Stimulated activated naive CD4-positive, alpha-beta T cell treated with Interleukin-2 at 50 U/mL for 16 hours (primary cell): ENCODE data around the gene ASB6.
"Not testable (repeated sequence)": the region's sequence is repeated elsewhere in the genome, so short reads cannot be mapped to it uniquely, and the experiment has no call there.

Experiments
- DNase-seq: peaks from one replicate; lab custom pipeline; 2025; lab: John Stamatoyannopoulos, UW

ASB6 gene

DNA sequence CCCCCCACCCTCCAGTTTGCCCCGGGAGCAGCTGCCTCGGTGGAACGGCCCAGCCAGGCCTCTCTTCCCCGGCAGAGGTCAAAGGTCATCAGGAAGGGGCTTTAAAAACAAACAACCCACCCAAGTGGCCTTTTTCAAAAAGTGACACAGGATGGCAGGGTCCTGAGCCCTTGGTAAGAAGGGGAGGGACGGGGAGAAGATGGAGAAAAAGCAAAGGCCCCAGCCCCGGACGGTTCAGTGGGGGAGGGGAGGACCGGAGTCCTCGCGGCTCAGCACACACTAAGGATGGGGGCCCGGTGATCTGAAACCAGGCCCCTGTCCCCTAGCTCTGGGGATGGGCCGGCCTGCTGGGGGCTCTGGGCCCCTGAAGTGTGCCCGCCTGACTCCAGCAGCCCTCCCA lies 24.6 kb upstream of the ASB6 start:
- no peak for DNase-seq

DNA sequence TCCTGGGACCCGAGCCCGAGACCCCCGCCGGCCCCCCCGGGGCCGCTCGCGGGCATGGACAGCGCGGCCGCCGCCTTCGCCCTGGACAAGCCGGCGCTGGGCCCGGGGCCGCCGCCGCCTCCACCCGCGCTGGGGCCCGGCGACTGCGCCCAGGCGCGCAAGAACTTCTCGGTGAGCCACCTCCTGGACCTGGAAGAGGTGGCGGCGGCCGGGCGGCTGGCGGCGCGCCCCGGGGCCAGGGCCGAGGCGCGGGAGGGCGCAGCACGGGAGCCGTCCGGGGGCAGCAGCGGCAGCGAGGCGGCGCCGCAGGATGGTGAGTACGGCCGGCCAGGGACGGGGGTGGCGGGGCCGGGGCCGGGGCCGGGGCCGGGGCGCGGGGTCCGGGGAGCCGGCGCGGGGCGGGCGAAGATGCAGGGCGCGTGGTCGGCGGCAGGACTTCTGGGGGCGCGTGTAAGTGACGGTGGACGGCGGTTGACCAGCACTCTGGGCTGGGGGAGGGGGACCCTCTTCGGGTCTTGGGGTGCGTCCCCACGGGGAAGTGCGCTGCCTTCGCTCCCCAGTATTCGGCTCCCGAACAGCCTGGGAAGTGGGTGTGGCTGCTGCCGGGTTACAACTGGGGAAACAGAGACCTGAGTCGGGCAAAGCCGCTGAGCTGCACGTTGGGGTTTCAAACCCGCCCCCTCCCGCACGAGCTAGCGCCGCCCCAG lies 24.0 kb upstream of the ASB6 start:
- DNase-seq, result no peak

DNA sequence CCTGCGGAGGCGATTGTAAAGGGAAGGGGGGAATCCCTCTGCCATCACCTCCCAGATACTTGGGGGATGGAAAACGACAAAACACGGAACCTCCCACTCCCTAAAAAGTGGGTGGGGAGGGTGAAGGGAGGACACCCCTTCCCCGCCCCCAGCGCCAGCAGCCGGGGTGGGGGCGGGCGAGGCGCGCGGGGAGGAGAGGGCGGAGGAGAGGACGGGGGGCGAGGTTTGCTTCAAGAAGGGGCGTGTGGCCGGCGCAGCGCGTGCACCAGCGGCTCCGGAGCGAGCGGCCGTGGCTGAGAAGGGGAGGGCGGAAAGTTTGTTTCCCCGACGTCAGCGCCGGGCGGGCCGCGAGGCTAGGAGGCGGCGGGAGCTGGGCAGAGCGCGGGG lies 23.4 kb upstream of the ASB6 start, which contains the start of gene PRRX2:
TSS of gene PRRX2 (plus strand) at position 259 of the 387 bp plus-strand sequence. CDS start 221 bp downstream, outside the sequence.
- peak; percentile 11 for DNase-seq

DNA sequence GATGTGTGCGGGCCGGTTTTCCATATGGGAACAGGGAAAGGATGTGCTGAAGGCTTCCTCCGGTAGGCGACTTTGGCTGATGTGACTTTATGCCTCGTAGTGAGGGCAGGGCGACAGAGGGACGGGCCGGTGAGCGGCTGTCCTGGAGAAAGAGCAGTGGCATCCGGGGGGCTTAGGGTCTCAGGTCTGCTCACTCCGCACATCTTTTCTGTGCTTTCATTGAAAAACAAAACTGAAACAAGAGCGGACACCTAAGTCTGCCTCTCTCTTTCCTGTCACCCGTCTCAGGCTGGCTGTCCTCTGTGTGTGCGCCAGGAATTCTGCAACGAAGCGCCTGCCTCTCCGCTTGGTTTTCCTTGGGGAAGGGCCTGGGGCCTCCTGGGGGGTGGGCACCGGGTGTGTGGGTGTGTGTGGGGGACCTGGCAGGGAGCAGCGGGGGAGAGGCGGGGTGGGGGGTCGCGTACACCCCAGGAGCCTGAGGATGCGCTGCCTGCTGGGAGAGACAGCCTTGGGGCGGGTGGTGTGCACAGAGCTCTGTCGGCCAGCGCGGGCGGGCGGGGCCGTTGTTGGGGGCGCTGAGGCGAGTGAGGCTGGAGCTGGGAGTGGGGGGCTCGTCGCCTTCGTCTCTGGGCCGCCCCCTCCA lies 22.9 kb upstream of the ASB6 start:
- DNase-seq, result no peak

DNA sequence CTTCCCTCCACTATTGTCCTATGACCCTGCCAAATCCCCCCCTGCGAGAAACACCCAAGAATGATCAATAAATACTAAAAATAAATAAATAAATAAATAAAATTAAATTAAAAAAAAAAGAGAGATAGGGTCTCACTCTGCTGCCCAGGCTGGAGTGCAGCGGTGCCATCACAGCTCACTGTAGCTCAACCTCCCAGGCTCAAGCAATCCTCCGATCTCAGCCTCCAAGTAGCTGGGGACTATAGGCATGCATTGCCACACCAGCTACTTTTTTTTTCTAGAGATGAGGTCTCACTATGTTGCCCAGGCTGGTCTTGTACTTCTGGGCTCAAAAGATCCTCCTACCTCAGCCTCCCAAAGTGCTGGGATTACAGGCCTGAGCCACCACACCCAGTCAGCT lies 20.3 kb upstream of the ASB6 start:
- not testable (repeated sequence) for DNase-seq

DNA sequence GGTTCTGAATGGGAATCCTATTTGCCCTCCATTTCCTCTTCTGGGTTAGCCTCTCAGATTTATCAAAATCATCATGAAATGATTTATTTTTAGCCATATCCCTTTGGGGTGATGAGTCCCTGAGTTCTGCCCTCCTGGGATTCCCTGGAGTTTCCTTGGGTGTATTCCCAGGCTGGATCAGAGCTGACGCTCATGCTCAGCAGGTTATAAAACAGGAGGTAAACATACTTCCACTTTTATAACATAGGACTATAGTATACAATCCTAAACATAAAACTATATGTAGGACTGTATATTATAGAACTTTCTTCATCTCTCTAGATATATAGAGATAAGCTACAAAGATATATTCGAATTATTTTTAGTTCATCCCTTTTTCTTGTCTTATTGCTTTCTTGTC lies 19.1 kb upstream of the ASB6 start:
- no peak for DNase-seq

DNA sequence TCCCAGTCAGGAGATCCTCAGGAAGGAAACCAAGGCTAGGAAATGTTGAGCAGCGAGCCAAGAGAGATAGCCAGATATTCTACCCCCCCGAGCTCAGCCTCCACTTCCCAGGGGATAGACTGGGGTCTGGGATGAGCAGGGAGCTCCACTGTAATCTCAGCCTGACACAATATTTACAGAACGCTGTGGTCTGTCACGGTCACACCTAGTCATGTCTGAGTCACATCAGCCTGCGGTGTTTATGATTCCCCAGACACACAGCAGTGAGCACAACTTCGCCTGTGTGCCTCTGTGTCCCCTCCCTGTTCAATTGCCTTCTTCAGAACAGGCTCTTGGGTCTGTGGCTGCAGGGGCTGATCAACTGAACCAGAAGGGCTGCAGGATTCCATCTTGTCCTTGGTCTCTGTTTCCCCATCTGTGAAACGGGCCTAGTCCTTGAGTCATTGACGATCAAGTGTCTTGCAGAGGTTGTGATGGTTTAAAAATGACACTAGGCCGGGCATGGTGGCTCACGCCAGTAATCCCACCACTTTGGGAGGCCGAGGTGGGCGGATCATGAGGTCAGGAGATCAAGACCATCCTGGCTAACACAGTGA lies 14.9 kb upstream of the ASB6 start:
- no peak for DNase-seq

DNA sequence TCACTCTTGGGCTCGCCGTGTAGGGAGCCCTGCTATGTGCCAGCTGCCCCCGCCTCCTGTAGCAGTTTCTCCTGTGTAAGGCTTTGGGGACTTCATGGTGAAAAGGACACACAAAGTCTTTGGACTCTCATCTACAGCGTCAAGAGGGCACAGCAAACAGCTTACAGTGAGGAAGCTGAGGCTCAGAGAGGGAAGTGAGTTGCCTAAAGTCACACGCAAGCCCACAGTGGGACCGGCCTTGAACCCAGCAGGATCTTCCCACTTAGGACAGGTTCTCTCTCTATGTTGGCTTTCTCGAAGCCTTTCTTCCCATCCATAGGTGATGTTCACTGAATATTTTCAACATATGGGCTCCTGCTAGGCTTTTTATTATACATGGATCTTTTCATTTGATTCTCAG lies 13.7 kb upstream of the ASB6 start:
- DNase-seq, result no peak

DNA sequence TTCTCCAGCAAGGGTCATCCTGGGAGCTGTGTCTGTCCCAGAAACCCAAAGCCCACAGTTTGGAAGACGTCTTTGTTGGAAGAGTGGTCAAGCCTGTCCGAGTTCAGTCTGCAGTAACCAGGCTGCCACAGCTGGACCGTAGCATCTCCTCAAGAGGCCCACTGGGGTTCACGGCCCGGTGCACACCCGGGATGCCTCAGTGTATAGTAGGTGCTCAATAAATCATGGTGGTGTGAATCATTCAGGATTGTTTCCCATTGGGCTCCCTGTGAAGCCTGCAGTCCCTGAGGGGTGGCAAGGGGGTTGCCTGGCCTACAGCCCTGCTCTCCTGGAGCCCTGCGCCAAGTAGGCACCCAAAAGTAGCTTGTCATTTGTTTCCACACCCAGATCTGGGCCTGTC lies 13.2 kb upstream of the ASB6 start:
- DNase-seq, result no peak

DNA sequence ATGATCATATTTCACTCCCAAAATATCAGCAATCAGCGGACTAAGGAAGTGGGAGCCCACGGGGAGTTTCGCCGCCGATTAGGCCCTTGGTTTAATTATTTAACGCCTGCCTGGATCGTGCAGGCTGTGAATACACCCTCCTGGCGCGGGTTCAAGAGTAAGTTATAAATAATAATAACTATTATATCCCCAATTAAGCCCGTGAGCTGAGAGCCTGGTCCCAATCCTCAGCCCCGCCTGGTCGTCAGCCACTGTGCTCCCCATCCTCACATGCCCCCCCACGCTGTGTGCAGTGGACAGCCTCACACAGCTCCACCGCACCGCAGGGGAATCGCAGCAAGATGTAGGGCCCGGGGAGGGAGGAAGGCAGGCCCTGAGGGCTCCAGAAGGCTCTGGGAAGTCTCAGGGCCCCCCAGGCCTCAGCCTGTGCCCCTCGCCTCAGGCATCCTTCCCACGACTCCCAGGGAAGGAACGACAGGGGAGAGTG lies 12.6 kb upstream of the ASB6 start:
- DNase-seq, result no peak

DNA sequence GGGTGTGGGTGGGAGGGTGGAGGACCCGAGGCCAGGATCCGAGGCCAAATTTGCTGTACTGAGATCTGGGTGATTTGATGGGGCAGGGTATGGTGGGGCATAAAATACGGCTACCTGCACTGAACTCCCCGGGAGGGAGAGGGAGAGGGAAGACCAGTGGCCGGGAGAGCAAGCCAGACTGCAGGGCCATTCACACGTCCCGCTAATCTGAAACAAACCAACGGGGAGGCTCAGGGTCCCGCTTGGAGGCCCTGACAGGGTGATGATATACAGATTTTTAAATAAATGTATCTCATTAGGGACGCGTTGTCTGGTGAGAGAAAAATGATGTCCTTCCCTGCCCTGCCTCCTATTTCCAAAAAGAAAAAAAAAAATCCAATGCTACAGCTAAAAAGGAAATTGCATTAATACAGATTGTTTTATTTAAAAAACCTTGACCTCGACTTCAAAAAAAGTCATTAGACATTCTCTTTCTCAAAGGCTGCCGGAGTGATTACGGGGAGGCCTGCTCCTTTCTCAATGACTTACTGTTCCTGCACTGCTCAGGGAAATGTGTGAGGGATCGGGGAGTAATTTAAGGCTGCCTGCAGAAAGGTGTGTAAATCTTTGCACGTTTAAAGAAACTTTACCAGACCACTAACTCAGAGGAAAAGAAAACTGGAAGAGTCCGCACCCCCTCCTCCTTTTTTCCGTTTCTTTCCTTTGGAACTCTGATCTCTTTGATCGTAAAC lies 12.0 kb upstream of the ASB6 start:
- no peak for DNase-seq

DNA sequence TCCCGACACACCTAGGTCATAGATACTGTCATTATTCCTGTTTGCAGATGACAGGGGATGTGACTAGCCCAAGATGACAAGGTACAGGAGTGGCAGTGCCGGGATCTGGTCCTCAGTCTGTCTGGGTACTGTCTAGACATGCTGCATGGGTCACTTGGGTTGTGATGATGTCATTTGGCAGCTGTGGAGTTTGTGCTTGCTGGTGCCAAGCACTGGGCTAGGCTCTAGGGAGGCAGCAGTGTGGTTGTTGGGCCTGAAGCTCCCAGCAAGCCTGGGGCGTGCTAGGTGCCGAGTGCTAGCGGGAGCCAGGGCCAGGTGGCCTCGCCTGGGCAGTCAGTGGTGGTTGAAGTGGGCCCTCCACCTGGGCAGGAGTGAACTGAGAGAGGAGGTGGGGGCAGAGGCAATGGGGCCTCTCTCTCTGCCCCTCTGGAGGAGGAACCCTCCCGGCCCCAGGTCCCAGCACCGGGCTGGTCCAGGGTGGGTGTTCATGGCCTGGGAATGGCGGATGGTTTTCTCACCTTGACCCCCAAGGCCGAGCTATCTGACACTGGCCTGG lies 8.8 kb upstream of the ASB6 start:
- no peak for DNase-seq

DNA sequence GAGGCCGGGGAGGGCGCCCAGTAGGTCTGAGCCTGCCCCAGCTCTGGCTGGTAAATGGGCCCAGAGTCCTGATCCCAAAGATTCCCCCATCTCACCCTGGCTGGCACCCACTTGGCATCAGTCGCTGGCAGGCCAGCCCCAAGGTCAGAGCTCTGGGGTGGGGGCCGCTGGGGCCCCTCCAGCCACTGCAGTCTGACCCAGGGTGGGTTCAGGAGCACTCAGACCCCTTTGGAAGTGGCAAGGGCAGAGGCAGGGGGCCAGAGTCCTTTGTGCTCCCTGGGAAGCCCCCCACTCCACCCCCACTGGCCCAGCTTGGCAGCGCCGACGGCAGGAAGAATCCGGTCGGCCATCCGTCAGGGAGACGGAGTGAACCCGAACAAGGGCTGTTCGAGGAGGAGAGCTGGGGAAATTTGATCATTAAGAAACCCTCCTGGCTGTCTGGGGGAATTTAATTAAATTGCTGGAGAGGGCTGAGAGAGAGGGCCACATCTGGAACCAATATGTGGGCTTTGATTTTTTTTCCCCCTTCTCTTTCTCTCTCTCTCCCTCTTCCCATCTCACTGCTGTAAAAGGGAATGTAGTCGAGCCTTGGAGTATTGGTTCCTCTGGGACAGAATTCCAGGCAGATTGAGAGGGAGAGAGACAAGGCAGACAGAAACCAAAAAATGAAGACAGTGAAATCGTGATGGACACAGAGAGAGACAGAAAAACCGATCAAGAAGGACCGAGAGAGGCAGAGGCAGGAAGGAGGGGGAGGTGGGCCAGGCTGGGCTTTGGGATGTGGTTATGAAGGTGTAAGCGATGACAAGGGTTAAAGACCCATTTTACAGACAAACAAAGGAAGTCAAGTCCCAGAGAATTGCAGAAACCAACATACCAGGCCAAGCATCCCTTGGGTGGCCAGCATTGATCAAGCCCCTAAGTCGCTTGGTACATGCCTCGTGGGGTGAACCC lies 8.1 kb upstream of the ASB6 start:
- DNase-seq, result no peak

DNA sequence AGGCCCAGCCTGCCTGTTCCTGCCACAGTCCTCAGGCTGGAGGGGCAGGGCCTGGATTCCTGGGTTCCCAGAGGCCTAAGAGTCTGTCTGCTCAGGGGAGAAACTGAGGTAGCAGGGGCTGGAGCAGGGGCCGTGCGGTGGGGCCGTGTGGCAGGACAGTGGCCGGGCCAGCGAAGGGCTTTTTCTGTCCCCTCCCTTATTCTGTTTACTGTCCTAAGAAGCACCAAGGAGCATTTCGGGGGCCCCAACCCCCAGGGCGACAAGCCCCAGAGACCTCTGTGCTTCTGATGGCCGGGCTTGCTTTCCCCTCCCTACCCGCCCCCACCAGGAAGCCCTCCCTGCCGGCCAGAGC lies 6.8 kb upstream of the ASB6 start:
- no peak for DNase-seq

DNA sequence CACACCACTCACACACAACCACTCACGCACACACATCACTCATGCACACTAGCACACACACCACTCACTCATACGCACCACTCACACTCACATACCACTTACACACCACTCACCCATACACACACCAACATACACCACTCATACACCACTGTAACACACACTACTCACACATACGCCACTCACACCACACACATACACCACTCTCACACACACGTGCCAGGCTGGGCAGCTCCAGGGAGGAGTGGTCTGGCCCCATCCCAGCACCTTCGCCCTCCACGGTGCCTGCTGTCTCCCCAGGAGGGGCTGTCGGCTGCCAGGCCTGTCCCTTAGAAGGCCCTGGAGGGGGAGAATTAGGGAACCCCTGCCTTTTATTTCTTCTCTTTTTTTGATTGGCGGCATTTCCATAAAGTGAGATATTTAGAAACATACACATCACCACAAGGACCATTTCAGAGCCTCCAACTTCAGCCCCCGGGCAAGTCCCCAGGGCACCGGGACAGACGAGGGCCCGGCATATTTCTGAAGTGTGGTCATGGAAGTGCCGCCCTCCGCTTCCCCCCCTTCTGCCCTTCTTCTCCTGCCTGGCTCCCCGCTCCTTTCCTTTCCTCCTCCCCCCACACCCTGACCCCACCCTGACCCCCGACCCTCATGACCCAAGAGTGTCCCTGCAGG lies 6.3 kb upstream of the ASB6 start:
- DNase-seq, result no peak

DNA sequence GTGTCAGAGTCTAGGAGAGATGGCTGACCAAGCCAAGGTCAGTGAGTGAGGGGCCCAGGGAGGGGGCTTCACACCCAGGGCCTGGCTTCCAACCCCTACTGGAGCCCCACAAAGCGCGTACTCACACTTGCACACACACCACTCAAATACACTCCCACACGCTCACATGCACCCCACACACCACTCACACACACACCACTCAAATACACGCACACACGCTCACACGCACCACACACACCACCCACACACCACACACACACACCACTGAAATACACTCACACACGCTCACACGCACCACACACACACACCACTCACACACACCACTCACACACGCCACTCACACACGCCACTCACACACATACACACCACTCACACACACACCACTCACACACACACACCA lies 5.7 kb upstream of the ASB6 start:
- no peak for DNase-seq

DNA sequence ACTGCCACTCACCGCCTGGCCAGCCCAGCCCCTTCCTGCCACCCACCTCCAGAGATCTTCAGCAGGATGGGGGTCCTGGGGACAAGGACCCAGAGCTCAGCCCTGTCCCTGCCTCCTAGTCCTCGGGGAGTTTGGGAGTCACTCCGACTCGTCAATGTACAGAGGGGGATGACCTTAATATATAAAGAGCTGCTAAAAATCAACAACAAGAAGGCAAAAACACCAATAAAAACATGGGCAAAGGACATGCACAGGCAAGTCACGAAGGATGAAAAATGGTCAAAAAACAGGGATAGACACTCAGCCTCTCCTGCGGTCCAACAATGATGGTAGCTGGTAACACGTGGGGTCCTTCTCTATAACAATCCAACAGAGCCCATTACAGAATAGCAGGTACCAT lies 4.7 kb upstream of the ASB6 start:
- no peak for DNase-seq

DNA sequence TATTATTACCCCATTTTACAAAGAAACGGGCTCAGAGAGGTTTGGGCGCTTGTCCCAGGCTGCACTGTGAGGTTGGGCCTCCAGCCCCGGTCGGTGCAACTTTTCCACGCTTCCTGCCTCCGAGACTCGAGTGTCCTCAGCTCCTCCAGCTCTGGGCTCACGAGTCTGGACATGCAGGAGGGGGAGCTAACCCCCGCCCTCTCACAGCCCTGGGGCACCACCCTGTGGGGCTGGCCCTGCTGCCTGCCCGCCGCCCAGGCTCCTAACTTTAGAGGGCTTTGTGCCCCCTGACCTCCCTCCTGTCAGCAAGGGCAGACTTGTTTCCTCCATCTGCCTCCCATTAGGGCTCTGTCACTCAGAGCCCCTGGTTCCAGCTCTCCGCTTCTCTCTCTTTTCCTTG lies 4.3 kb upstream of the ASB6 start:
- DNase-seq, result no peak

DNA sequence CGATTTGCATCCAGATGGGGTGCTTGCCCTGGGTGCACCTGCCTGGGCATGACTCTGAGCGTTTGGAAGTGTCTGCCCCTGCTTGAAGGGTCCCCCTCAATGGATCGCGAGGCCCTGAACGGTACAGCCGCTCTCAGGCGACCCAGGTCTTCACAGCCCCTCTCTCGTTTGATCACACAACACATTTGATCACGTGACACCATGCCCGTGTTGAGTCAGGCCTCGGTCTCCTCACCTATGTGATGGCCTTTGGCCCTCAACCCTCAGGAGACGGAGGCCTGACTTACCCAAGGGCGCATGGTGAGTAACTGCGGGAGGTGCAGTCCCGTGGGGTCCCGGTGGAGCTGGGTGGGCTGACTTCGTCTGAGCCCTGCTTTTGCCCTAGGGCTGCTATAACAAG lies 3.0 kb upstream of the ASB6 start:
- no peak for DNase-seq

DNA sequence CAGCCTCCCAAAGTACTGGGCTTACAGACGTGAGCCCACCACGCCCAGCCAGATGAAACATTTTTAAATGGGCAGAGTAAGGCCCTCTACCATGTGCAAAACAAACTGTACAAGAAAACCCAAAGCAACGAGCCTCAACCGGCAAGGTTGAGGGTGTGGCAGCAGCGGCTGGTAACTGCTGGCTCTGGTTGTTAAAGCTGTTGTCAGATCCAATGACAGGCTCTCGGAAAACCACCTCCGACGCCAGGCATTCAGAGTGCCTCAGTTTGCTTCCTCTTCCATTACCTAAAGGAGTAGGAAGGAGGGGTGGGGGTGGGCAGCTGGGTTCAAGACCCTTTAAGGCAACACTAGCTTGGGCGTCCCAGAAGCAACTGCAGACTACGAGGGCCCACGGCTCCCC lies 2.4 kb upstream of the ASB6 start:
- no peak for DNase-seq

DNA sequence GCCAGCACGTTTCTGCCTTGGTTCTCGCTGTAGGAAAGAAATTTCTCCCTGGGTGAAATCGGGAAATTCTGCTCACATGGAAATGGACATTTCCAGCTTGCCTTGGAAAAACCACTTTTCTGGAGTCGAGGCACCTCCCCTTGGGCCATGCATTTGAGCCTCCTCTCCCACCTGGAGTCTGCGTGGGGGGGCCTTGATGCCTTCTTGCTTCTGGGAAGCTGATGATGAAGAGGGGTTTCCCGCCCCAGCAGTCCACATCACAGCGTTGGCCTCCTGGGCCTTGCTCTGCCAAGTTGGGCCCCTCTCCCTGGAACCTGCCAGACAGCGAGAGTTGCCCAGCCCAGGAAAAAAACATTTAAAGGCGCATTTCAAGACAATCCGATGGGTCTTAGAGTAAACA lies 1.8 kb upstream of the ASB6 start:
- no peak for DNase-seq
